Posterior vena cava (tissue), 2 donors: Measurements from ENCODE around the gene HYAL3. TPM values are rescaled to one million over a fixed set of nuclear protein-coding genes. Genes with fewer than 3 reads are reported as not detected.
"Not testable (repeated sequence)": the region's sequence is repeated elsewhere in the genome, so short reads cannot be mapped to it uniquely, and the experiment has no call there.

ENCODE experiments used
- DNase-seq: peaks from one replicate; pipeline ENCODE4 v3.0.0-alpha.2; 2020; ENCODE audit warnings: low spot score
- intact Hi-C, 2 donors: fragments of 100-400 bp; cut with DNase I; formaldehyde crosslinking; loops; one replicate each; pipeline versions ENCODE4 v1.14.1 to v1.14.2; 2022 to 2023
- total RNA-seq, 2 donors: library from RNA; stranded (reverse); fragmentation: NEBNext Ultra II Directional; extraction: Animal tissue kit (Norgen Biotek cat#: 25700); gene quantifications; one replicate each; pipeline ENCODE4 v1.2.1, GENCODE V29; 2021
- donor health status: DM: yes; HTN: yes; CAD: no.
- donor health status: DM: yes; HTN: yes; CAD: no.

The HYAL3 gene
- total RNA-seq, 2 donors from 2014 or later = 2.5 to 3.9 TPM

GRCh38 chr3:50319181-50319893, 20.1 kb upstream of the HYAL3 start:
- intact Hi-C loops = no loop called here
- DNase-seq = no peak

DNA sequence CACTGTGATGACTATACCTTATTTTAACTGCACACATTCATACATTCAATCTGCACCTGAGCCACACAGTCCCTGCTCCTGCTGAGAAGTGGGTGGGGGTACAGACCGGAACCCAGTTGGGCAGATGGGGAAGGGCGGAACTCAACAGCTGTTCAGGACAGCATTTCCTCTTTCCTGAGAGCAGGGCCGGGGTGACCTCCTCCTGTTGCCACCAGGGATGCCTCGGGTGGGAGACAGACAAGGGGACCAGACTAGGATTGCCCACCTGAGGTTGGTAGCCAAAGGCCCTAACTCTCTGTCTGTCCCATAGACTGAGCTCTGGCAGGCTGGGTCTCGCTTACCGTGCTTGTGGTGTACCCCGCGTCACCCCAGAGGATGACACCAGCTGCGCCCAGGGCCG, 19.4 kb upstream of the HYAL3 start:
- intact Hi-C loops = no loop called here
- DNase-seq = no peak

DNA sequence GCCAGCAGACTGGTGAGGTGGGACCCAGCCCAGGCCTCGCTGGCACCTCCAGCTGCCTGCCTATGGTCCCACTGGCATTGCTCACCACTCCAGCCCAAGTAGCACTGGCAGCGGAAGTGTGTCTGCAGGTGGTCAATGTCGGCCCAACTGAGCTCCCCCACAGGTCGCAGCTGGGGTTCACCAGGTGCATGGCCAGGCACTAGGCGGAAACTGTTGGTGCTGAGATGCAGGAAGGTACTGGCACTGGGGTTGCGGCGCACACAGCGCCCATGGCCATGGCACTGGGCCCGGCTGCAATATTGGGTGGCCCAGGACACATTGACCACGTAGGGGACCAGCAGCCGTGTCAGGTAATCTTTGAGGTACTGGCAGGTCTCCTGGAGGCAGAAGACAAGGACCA, 19.0 kb upstream of the HYAL3 start:
- intact Hi-C loops = no loop called here
- DNase-seq = no peak

GRCh38 chr3:50317300-50317699, 18.1 kb upstream of the HYAL3 start:
- intact Hi-C loops = no loop called here
- DNase-seq = no peak

GRCh38 chr3:50316657-50317242, 17.5 kb upstream of the HYAL3 start:
- intact Hi-C loops = no loop called here

DNA sequence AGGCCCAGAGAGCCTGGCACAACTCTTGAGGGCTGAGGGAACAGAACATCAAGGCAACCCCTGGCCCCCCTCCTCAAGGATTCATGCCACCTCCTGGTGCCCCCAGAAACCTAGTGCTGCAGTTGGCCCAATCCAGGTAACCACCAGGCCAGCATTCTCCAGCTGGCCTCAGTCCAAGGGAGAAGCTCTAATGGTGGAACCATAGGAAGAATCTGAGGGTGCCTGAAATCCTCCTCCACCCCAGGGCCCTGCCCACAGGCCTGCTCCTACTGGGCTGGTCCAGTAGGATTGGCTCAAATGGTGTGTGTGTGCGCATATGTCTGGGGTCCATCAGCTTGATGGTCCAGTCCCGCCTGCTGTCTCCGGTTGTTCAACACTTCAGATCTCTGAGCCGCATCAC, 15.6 kb upstream of the HYAL3 start:
- intact Hi-C loops = no loop called here
- DNase-seq = no peak

More at GRCh38 chr3:50316657-50317242, 17.5 kb upstream of the HYAL3 start:
- DNase-seq = no peak

GRCh38 chr3:50314342-50314741, 15.1 kb upstream of the HYAL3 start:
- DNase-seq = no peak
- intact Hi-C loops = no loop called here

DNA sequence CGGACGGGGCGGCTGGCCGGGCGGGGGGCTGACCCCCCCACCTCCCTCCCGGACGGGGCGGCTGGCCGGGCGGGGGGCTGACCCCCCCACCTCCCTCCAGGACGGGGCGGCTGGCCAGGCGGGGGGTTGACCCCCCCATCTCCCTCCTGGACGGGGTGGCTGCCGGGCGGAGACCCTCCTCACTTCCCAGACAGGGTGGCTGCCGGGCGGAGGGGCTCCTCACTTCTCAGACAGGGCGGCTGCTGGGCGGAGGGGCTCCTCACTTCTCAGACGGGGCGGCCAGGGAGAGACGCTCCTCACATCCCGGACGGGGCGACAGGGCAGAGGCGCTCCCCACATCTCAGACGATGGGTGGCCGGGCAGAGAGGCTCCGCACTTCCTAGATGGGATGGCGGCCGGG, 12.8 kb upstream of the HYAL3 start:
- intact Hi-C loops, DNase-seq: not testable (repeated sequence)

- no peak for DNase-seq
- intact Hi-C loops = no loop called here
Observed at GRCh38 chr3:50304601-50305000, 5.4 kb upstream of the HYAL3 start.

GRCh38 chr3:50303013-50303815, 4.0 kb upstream of the HYAL3 start, which contains the start of gene HYAL1:
Gene HYAL1 (minus strand): TSS chr3:50303574. CDS start chr3:50302956, 618 bp downstream.
- DNase-seq = peak; percentile 89
- intact Hi-C loops = no loop called here

DNA sequence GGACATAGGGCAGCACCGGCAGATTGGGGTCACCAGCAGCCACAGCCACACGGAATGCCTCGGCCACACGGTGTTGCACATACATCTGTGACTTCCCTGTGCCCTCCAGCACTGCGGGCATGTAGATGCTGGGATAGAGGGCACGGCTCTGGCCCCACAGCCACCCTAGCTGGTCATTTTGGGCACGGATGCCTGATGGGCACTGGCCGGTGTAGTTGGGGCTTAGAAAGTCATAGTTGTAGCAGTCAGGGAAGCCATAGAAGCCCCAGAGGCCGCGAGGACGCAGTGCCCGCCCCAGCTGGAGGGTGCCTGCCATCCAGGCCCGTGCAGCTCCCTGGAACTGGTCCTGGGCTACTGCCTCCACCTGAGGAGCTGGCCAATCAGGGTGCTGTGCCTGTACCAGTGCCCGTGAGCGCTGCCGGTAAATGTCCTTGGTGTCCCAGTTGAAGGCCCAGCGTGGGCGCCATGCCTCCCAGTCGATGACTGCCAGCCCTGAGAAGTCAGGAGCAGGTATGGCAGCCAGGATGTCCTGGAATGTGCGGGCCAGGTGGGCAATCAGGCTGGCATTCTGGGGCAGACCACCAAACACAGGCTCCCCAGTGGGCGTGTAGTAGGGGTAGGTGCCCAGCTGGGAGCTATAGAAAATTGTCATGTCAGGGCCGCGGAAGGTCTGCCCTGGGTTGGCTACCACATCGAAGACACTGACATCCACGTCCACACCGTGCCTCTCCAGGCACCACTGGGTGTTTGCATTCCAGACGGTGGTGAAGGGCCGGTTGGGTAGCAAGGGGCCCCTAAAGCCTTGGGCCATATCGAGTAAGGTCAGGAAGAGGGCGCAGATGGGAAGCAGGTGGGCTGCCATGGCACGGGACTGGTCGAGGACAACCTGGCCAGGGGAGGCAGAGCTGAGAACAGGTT, 3.1 kb upstream of the HYAL3 start:
- no peak for DNase-seq

GRCh38 chr3:50300681-50301254, 1.6 kb upstream of the HYAL3 start:
- intact Hi-C loops = no loop called here
- no peak for DNase-seq

More for the DNA sequence above, 3.1 kb upstream of the HYAL3 start:
- intact Hi-C loops = no loop called here

DNA sequence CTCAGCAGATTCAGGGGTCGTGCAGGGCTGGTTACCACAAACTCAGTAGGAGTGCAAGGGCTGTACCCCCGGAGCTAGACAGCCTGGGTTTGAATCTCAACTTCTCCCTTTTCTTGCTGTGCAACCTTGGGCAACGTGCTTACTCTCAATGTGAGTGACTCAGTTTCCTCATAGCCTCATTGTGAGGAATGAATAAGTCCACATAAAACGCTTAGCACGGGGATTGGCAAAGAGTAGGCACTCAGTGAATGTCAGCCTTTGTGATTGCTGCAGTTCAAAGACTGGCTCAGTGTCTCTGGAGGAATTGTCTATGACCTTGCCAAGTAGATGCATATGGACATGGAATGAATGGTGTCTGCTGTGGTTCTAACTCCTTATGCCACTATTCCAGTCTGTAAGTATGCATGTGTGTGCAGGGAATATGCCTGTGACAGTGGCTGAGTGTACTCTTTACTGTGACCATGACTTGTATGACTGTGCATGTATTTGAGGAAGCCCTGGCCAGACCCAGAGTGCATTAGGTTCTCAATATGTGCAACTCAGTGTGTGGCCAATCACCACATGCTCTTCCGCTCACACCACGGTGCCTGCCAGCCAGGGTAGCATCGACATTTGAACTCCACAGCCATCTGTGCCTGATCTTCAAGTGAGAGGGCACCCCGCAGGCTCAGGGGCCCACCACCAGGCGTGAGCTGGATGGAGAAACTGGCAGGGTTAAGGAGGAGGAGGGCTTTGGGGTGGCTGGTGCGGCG, 900 bp upstream of the HYAL3 start:
- DNase-seq = no peak
- intact Hi-C loops = no loop called here

DNA sequence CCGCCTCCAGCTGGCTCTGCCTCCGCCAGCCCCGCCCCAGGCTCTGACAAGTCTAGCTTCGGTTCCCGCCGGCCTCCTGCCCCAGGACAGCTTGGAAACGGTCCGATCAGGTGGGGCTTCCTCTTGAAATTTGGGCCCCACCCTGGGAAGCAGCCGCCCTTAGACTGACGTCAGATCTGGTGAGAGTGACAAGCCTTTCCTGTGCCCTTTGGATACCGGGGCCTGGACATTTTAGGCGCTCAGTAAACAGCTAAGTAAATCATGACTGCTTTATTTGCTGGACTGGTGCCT, 378 bp upstream of the HYAL3 start:
- no peak for DNase-seq
- intact Hi-C loops = no loop called here

- DNase-seq = no peak
Observed at GRCh38 chr3:50297896-50298725, 1.1 kb downstream of the HYAL3 start.

GRCh38 chr3:50297384-50297775, 1.8 kb downstream of the HYAL3 start:
- intact Hi-C loops = no loop called here
- no peak for DNase-seq

More at GRCh38 chr3:50297896-50298725, 1.1 kb downstream of the HYAL3 start:
- intact Hi-C loops = no loop called here

- intact Hi-C loops = no loop called here
- no peak for DNase-seq
Observed at GRCh38 chr3:50296721-50297383, 2.4 kb downstream of the HYAL3 start.
